ENCODE data around the gene VTA1.

DNA sequence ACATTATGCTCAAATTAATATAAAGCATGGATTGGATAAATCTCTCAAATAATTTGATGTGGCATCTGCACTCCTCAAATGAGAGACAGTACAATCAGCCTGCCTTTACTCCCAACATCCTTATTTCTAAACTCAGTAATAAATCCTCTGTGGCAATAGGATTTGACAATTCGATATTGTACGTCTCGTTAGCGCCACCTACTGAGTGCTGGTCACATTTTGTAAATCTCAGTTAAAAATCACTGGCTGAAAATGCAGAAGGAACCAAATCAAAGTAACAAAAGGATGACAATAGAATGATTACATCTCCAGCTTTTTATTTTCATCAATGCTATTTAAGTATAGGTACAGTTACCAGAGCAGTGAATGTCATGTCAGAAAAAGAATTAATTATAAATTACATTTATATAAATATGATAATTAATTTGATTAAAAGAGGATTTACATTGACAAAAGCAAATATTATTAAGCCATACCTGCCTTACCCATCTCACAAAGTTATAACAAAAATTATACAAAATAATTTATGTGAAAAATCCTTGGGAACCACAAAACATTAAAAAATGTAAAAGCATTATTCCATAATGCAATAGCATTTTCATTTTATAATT is 34.5 kb upstream of the VTA1 start:
- peak; percentile 95 for TF ChIP-seq CTCF (conservative IDR thresholded peaks at IDR 0.05; ENCODE audit: low read length)
- no peak for TF ChIP-seq EZH2phosphoT487 (IDR thresholded peaks at IDR 0.05; ENCODE audit: borderline replicate concordance, low read depth, low read length)
